DOHH2 (cell line): ENCODE results near the gene OR52R1.

Experiments used
- H3F3A ChIP-seq: fragments of 200-600 bp; sonication (generic), shearing (Covaris generic); 2 replicates; pipeline ENCODE4 v1.6.0; 2016; ENCODE audit warnings: antibody characterized with exemption, mild to moderate bottlenecking; ENCODE audit not compliant: control insufficient read depth, insufficient read depth
- H3K27ac ChIP-seq: fragments of 200-600 bp; sonication (generic); 2 replicates; pipeline ENCODE4 v1.5.1; 2014; ENCODE audit warnings: low read depth, mild to moderate bottlenecking, low read length, moderate library complexity
- H3K27me3 ChIP-seq: fragments of 200-600 bp; sonication (generic); 2 replicates; pipeline ENCODE4 v1.6.1; 2014; ENCODE audit warnings: mild to moderate bottlenecking, low read length, mixed read lengths; ENCODE audit not compliant: control insufficient read depth
- H3K36me3 ChIP-seq: fragments of 200-600 bp; sonication (generic); 2 replicates; pipeline ENCODE4 v1.6.1; 2014; ENCODE audit warnings: mild to moderate bottlenecking, low read length, moderate library complexity, mixed read lengths; ENCODE audit not compliant: control insufficient read depth
- H3K4me1 ChIP-seq: fragments of 200-600 bp; sonication (generic); 2 replicates; pipeline ENCODE4 v1.6.1; 2014; ENCODE audit warnings: mild to moderate bottlenecking, low read length, mixed read lengths; ENCODE audit not compliant: control insufficient read depth
- H3K4me2 ChIP-seq: fragments of 200-600 bp; sonication (generic); 2 replicates; pipeline ENCODE4 v1.6.0; 2014; ENCODE audit warnings: mild to moderate bottlenecking, low read length, moderate library complexity
- H3K4me3 ChIP-seq: fragments of 200-600 bp; sonication (generic); 2 replicates; pipeline ENCODE4 v1.5.1; 2014; ENCODE audit warnings: mild to moderate bottlenecking, low read length, mixed read lengths
- H3K79me2 ChIP-seq: fragments of 200-600 bp; sonication (generic); 2 replicates; pipeline ENCODE4 v1.6.1; 2014; ENCODE audit warnings: mild to moderate bottlenecking, low read length, mixed read lengths; ENCODE audit not compliant: control insufficient read depth
- H3K9me2 ChIP-seq: fragments of 200-600 bp; sonication (generic); replicated peaks from 2 replicates; pipeline ENCODE4 v1.6.1; 2014; ENCODE audit warnings: mild to moderate bottlenecking, low read length, mixed read lengths; ENCODE audit not compliant: control insufficient read depth
- H3K9me3 ChIP-seq: fragments of 200-600 bp; sonication (generic); 2 replicates; pipeline ENCODE4 v1.6.1; 2014; ENCODE audit warnings: antibody characterized with exemption, low read length, mixed read lengths; ENCODE audit not compliant: control insufficient read depth, insufficient read depth
- H4K20me1 ChIP-seq: fragments of 200-600 bp; sonication (generic); 2 replicates; pipeline ENCODE4 v1.6.0; 2014; ENCODE audit warnings: low read depth, mild to moderate bottlenecking, antibody characterized with exemption, low read length, moderate library complexity; ENCODE audit not compliant: control insufficient read depth, insufficient read depth
- EZH2phosphoT487 ChIP-seq: fragments of 200-600 bp; sonication (generic); IDR thresholded peaks from 2 replicates; pipeline ENCODE4 v1.6.1; 2017; ENCODE audit warnings: borderline replicate concordance, mild to moderate bottlenecking, antibody characterized with exemption, low read length, moderate library complexity, mixed read lengths
- TF ChIP-seq, protein P1 (sequence below): fragments of 200-600 bp; sonication (generic); IDR thresholded peaks from one replicate; pipeline ENCODE4 v1.5.1; 2014; ENCODE audit warnings: antibody characterized with exemption, mild to moderate bottlenecking, low read depth, low read length; ENCODE audit not compliant: poor library complexity, severe bottlenecking

The OR52R1 gene

DNA sequence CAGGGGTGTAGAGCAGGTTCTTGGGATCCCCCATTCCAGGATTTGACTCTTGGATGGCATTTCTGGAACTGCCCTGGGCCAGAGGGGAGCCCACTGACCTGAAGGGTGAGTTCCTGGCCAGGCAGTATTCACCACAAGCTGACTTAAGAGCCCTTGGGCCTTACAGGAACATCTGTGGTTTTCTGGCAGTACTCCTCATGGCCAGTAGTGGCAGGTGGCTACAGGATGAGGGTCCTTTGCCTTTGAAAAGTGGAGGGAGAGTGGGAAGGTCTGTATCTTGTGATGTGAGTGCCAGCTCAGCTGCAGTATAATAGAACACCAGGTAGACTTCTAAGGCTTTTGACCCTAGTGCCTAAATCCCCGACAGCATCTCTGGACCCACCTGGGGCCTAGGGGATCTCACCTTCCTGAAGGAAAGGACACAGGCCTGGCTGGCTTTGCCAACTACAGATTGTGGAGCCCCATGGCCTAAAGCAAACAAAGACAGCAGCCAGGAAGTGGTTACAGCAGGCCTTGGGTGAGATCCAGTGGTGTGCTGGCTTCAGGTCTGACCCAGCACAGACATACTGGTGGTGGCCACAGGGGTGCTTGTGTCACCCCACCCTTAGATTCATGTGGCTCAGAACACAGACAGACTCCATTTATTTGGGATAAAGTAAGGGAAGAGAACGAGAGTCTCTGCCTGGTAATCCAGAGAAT, 35.8 kb upstream of the OR52R1 start:
- H3K36me3 ChIP-seq = no peaks in the 10 kb centered on the region
- H3K4me2 ChIP-seq = no peak overlapping the region
- H3K27ac ChIP-seq = no peak overlapping the region
- H3K4me3 ChIP-seq = no peak overlapping the region
- TF ChIP-seq EZH2phosphoT487 = no peak
- TF ChIP-seq, protein P1, sequence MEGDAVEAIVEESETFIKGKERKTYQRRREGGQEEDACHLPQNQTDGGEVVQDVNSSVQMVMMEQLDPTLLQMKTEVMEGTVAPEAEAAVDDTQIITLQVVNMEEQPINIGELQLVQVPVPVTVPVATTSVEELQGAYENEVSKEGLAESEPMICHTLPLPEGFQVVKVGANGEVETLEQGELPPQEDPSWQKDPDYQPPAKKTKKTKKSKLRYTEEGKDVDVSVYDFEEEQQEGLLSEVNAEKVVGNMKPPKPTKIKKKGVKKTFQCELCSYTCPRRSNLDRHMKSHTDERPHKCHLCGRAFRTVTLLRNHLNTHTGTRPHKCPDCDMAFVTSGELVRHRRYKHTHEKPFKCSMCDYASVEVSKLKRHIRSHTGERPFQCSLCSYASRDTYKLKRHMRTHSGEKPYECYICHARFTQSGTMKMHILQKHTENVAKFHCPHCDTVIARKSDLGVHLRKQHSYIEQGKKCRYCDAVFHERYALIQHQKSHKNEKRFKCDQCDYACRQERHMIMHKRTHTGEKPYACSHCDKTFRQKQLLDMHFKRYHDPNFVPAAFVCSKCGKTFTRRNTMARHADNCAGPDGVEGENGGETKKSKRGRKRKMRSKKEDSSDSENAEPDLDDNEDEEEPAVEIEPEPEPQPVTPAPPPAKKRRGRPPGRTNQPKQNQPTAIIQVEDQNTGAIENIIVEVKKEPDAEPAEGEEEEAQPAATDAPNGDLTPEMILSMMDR = no peak
- no peaks in the 10 kb centered on the region for H3K9me3 ChIP-seq
- no peaks in the 10 kb centered on the region for H3F3A ChIP-seq
- no peaks in the 10 kb centered on the region for H3K9me2 ChIP-seq
- H3K4me1 ChIP-seq = no peaks in the 10 kb centered on the region
- no peaks in the 10 kb centered on the region for H4K20me1 ChIP-seq
- H3K27me3 ChIP-seq = no peaks in the 10 kb centered on the region
- no peaks in the 10 kb centered on the region for H3K79me2 ChIP-seq

DNA sequence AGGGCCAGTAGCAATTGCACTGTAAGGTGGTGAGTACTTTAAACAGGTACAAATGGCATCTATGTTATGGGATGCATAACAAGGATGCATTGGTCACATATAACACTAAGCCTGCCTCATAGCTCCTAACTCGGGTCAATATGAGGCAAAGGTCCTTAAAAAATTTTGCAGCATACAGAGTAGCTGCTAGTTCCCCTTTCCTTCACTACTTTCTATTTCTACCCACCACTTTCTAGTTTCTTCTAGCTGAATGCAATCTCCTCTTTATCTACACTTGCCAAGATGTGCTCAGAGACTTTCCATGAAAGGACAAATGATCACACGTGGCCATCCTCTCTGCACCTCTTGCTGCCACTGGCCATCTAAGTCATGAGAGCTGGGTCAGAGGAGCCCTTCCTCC, 26.7 kb upstream of the OR52R1 start:
- Histone ChIP-seq H3K27me3 (no peaks in the 10 kb centered on the region), H4K20me1 (no peaks in the 10 kb centered on the region), H3K36me3 (no peaks in the 10 kb centered on the region), H3K79me2 (no peaks in the 10 kb centered on the region), H3K27ac (no peak overlapping the region), H3K4me1 (no peaks in the 10 kb centered on the region), H3K9me2 (no peaks in the 10 kb centered on the region), H3K4me3 (no peak overlapping the region), H3K9me3 (no peaks in the 10 kb centered on the region), H3F3A (no peaks in the 10 kb centered on the region), H3K4me2 (no peak overlapping the region)
- TF ChIP-seq EZH2phosphoT487 = no peak
- TF ChIP-seq, protein P1 = no peak

DNA sequence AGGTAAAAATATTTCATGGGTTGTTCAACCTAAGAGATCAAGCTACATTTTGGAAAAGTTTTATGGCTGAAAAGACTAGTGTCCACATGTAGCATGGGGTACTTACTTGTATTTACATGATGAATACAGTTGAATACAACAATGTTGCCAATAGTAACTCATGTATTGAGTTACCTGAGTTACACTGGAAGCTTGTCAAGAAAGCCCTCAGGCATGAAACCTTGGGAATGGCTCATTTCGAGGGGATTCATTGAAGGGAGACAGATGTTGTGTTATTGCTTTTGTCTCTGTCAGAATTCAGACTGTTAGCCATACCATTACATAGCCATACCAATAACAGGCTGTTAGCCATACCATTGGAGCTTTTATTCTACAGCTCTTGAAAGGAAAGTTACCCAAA, 26.2 kb upstream of the OR52R1 start:
- Histone ChIP-seq H3K27me3 (no peaks in the 10 kb centered on the region), H3K4me3 (no peak overlapping the region), H4K20me1 (no peaks in the 10 kb centered on the region), H3K9me3 (no peaks in the 10 kb centered on the region), H3F3A (no peaks in the 10 kb centered on the region), H3K27ac (no peak overlapping the region), H3K79me2 (no peaks in the 10 kb centered on the region), H3K4me2 (no peak overlapping the region), H3K4me1 (no peaks in the 10 kb centered on the region), H3K36me3 (no peaks in the 10 kb centered on the region), H3K9me2 (no peaks in the 10 kb centered on the region)
- TF ChIP-seq, protein P1 = no peak
- no peak for TF ChIP-seq EZH2phosphoT487
